K562 (cell line): Measurements from ENCODE around the gene COPS9.

Experiments used
- BRF2 ChIP-seq: IDR thresholded peaks from 3 replicates; pipeline ENCODE4 v1.6.1; 2011; ENCODE audit warnings: borderline replicate concordance, mild to moderate bottlenecking; ENCODE audit not compliant: insufficient read length, insufficient read depth
- CBX3 ChIP-seq, 2 experiments: IDR thresholded peaks; 1 replicate in 1 of 2; 2 replicates in 1 of 2; pipeline ENCODE4 v1.6.1; 2012; ENCODE audit warnings: inconsistent platforms in 2 of 2, low read length in 2 of 2, borderline replicate concordance in 1 of 2, control low read depth in 1 of 2
- EP300 ChIP-seq: IDR thresholded peaks from 2 replicates; pipeline ENCODE4 v1.6.1; 2012; ENCODE audit warnings: low read length, improper control_type of control experiment
- EZH2 ChIP-seq: IDR thresholded peaks from 2 replicates; pipeline ENCODE4 v1.6.1; 2012; ENCODE audit warnings: low read depth, mild to moderate bottlenecking, inconsistent platforms, low read length, borderline replicate concordance
- GTF3C2 ChIP-seq: IDR thresholded peaks from 3 replicates; pipeline ENCODE4 v1.6.1; 2011; ENCODE audit warnings: borderline replicate concordance, mild to moderate bottlenecking, moderate library complexity; ENCODE audit not compliant: insufficient read length; ENCODE audit errors: extremely low read depth
- SP2 ChIP-seq: IDR thresholded peaks from 2 replicates; pipeline ENCODE4 v1.6.1; 2011; ENCODE audit warnings: mild to moderate bottlenecking, low read depth, low read length, moderate library complexity; ENCODE audit not compliant: poor library complexity, severe bottlenecking; ENCODE audit errors: extremely low read depth
- TAF1 ChIP-seq: IDR thresholded peaks from 2 replicates; pipeline ENCODE4 v1.6.1; 2011; ENCODE audit warnings: mild to moderate bottlenecking, low read length, moderate library complexity; ENCODE audit not compliant: insufficient read depth, control insufficient read depth, severe bottlenecking; ENCODE audit errors: extremely low read depth
- ZZZ3 ChIP-seq: fragments of 450-650 bp; IDR thresholded peaks from 2 replicates; pipeline ENCODE4 v1.6.1; 2016; ENCODE audit warnings: antibody characterized with exemption, mild to moderate bottlenecking, moderate library complexity
- TF ChIP-seq, protein P1 (sequence below), 2 experiments: fragments of 450-650 bp; IDR thresholded peaks; 2 replicates each; pipeline ENCODE4 v1.6.1; 2016

- TF ChIP-seq BRF2 (no peak), GTF3C2 (no peak), CBX3 (IDR thresholded peaks at IDR 0.05; ENCODE audit: borderline replicate concordance in 1 of 2, low read length in 2 of 2) (no peak), EZH2 (no peak), ZZZ3 (no peak), EP300 (no peak), TAF1 (no peak), SP2 (no peak)
- TF ChIP-seq, protein P1, sequence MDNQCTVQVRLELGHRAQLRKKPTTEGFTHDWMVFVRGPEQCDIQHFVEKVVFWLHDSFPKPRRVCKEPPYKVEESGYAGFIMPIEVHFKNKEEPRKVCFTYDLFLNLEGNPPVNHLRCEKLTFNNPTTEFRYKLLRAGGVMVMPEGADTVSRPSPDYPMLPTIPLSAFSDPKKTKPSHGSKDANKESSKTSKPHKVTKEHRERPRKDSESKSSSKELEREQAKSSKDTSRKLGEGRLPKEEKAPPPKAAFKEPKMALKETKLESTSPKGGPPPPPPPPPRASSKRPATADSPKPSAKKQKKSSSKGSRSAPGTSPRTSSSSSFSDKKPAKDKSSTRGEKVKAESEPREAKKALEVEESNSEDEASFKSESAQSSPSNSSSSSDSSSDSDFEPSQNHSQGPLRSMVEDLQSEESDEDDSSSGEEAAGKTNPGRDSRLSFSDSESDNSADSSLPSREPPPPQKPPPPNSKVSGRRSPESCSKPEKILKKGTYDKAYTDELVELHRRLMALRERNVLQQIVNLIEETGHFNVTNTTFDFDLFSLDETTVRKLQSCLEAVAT (IDR thresholded peaks at IDR 0.05) = no peak
Observed at GRCh38 chr2:240140511-240140910, 4.4 kb upstream of the COPS9 start, which contains the start of gene OTOS.
